ENCODE results near the gene MAGI2.

The MAGI2 gene

DNA sequence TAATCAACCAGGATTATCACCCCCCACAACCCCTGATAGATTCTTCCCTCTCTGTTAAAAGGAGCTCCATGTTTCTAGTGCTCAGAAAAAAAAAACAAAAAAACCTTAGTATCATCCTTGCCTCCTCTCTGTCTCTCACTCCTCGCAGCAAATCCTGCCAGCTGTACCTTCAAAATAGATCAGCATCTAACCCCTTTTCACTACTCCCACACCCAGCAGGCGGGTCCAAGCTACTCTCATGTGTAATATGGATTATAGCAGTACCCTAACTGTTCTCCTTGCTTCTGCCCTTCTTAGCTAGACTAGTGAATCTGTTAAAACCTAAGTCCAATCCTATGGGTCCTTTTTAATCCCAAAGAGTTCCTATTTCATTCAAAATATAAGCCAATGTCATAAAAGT lies 667.4 kb downstream of the MAGI2 start:
- H3K27me3 Mint-ChIP-seq = no peaks in the 10 kb centered on the region
- DNase-seq = no peak
- H3K9me3 Mint-ChIP-seq = peaks cover 6% of the 10 kb centered on the region
- no peaks in the 10 kb centered on the region for H3K36me3 Mint-ChIP-seq (ENCODE audit: low read depth)
- no peaks in the 10 kb centered on the region for H3K4me1 Mint-ChIP-seq (ENCODE audit: low read depth)
- H3K27ac Mint-ChIP-seq = no peak overlapping the region
- no peak overlapping the region for H3K4me3 Mint-ChIP-seq

DNA sequence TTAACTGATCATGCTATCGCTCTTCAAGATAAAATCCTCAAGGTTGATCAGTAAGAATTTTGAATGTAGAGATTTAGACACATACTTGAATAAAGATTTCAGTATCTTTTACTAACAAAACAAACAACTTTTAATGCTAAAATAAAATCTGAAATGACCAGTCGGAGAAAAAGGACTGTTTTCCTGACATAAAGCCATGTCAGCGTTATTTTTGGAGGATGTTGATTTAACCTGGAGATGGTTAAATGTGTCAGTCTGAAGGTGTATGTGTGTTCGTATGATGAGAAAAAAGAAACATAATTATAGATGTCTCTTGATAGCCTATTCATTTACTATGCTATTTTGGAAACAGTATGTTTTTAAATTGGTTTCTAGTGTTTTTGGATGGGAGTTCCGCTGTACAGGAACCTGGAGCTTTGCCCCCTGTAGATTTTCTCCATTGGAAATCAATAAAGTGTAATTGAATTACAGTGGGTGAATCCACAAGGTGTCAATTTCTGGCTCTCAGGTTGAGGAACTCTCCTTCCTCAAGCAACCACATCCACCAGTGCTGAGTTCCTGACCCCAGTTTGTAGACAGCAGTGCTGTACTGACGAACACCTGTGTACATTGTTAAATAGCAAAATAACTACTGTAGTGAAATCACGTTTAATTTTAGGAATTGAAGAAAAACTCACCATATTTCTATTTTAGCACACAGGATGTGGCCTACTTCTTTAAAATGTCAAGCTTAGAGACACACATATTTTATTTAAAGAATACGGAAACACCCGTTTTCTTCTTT lies 670.1 kb downstream of the MAGI2 start:
- DNase-seq = no peak
- Mint-ChIP-seq H3K27ac (no peak overlapping the region), H3K4me3 (no peak overlapping the region), H3K4me1 (ENCODE audit: low read depth) (no peaks in the 10 kb centered on the region), H3K27me3 (no peaks in the 10 kb centered on the region), H3K36me3 (ENCODE audit: low read depth) (no peaks in the 10 kb centered on the region), H3K9me3 (peaks cover 6% of the 10 kb centered on the region)

DNA sequence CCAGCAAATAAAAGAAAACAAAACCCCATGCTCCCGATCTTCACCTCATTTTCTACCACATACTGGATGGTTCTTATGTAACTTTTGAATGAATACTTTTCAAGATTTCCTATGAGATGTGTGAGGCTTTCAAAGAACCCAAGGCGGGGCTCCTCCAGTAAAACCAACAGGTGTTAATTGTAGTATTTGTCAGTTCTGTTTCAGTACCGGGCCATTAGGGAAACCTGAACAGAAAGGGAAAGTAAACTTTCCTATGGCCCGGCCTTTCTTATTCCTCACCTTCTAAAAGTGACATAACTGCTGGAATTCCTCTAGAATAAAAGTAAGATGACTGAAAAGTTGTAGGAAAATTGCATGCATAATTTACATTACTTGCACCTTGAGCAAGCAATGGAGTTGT lies 672.9 kb downstream of the MAGI2 start:
- no peaks in the 10 kb centered on the region for H3K36me3 Mint-ChIP-seq (ENCODE audit: low read depth)
- no peak overlapping the region for H3K4me3 Mint-ChIP-seq
- H3K9me3 Mint-ChIP-seq = no peaks in the 10 kb centered on the region
- no peaks in the 10 kb centered on the region for H3K27me3 Mint-ChIP-seq
- no peak for DNase-seq
- H3K27ac Mint-ChIP-seq = no peak overlapping the region
- H3K4me1 Mint-ChIP-seq (ENCODE audit: low read depth) = no peaks in the 10 kb centered on the region

DNA sequence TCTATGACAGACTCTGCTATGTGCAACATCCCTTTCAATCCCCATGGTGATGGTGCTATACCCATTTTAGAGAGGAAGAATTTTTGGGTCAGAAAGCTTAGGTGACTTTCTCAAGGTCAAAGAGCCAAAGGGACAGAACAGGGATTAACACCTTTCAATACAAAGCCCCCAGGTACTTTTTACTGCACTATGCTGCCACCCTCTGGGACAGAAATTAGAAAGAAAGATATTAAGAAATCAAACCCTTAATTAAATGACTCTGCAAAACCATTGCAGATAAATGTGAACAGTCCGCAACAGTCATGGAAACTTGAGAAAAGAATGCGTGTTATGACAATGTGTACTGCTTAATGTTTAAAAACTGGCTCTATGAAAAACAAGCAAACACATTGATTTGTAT lies 673.7 kb downstream of the MAGI2 start:
- Mint-ChIP-seq H3K4me1 (ENCODE audit: low read depth) (no peaks in the 10 kb centered on the region), H3K4me3 (no peak overlapping the region), H3K9me3 (no peaks in the 10 kb centered on the region), H3K27me3 (no peaks in the 10 kb centered on the region), H3K27ac (no peak overlapping the region), H3K36me3 (ENCODE audit: low read depth) (no peaks in the 10 kb centered on the region)
- no peak for DNase-seq

DNA sequence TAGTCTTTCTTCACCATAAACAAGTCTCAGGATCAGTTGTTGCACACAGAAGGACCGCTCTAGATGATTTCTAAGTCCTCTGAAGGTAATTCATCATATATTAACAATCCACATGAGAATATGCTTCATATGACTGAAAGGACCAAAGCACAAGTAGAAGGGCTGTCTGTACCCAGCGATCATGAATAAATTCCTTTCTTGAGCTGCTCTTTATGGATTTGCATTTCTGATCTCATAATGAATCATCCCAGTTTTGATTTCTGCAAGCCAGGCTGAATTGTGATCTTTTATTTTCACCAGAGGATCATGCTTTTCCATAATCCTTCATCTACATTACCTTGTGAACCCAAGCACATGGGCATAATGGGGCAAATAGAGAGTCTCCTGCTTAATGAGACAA lies 675.6 kb downstream of the MAGI2 start:
- Mint-ChIP-seq H3K4me3 (no peak overlapping the region), H3K9me3 (no peaks in the 10 kb centered on the region), H3K27me3 (no peaks in the 10 kb centered on the region), H3K4me1 (ENCODE audit: low read depth) (no peaks in the 10 kb centered on the region), H3K36me3 (ENCODE audit: low read depth) (no peaks in the 10 kb centered on the region), H3K27ac (no peak overlapping the region)
- DNase-seq = no peak

DNA sequence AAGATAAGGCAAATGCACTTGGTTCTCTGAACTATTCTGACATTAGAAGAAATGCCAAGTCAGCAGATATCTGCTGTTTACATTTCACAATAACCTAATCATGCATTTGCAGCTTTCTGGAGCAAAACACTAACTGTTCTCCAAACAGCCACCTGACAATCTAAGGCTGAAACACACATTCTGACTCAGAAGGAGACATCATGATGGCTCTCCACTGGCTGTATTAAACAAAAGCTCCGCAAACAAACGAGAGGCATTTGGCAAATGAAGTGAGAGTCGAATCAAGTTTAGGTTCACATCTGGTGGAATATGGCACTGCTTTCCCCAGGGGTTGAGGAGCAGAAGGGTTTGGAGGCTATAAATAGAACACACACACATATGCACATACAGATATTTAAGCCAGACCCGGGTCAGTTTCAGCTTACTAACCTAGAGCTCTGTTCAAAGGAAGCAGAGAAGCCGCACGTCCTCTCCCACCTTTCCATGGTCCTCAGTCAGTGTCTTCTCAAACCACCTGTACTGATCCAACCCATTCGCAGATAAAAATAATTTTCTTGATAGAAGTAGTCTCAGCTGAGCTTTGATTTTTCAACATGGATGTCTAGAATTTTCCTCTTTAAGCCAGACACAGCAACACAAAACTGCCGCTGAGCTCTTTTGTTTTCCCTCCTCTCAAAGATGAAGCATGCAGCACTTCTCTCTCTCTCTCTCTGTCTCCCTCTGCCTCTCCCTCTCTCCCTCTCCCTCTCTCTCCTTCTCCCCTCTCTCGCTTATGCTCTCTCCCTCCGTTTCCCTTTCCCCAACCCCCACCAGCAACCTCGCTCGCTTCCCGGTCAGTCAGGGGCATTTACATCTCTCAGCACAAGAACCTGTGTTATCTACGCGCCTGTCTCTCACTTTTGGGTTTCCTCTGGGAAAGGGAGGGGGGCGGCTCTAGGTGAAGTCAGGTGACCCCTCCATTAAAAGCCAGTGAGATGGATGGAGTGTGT lies 682.8 kb downstream of the MAGI2 start:
- H3K4me1 Mint-ChIP-seq (ENCODE audit: low read depth) = no peaks in the 10 kb centered on the region
- no peak overlapping the region for H3K4me3 Mint-ChIP-seq
- H3K9me3 Mint-ChIP-seq = no peaks in the 10 kb centered on the region
- peaks cover 10% of the 10 kb centered on the region for H3K27me3 Mint-ChIP-seq
- DNase-seq = no peak
- H3K36me3 Mint-ChIP-seq (ENCODE audit: low read depth) = no peaks in the 10 kb centered on the region
- no peak overlapping the region for H3K27ac Mint-ChIP-seq

DNA sequence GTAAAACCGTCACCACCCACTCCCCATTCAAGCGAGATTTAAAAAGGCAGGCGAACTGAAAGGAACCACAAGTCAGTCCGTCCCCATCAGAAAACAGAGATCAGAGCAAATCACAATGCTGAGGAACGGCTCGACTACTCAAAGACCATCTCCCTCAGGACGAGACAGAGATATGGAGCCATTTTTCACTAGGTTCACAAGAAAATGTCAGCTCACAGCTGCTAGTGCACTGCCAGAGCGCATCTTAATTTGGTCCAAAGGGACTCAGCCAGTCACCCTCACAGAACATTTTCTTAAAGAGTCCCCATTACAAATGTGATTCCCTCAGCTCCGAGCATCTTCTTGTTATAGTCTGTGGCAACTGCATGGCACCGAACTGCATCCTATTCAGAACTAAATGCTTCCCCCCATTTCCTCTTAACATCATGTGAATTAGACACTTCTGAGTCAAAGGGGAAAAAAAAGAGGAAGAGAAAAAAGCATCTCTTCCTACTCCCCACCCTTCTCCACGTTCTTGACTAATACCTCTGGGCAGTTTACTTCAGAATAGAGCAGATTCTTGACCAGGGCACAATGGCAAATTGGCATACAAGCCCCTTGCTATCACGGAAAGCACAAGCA lies 683.9 kb downstream of the MAGI2 start:
- Mint-ChIP-seq H3K27ac (no peak overlapping the region), H3K9me3 (no peaks in the 10 kb centered on the region), H3K27me3 (peaks cover 10% of the 10 kb centered on the region), H3K4me3 (no peak overlapping the region), H3K4me1 (ENCODE audit: low read depth) (no peaks in the 10 kb centered on the region), H3K36me3 (ENCODE audit: low read depth) (no peaks in the 10 kb centered on the region)
- no peak for DNase-seq

DNA sequence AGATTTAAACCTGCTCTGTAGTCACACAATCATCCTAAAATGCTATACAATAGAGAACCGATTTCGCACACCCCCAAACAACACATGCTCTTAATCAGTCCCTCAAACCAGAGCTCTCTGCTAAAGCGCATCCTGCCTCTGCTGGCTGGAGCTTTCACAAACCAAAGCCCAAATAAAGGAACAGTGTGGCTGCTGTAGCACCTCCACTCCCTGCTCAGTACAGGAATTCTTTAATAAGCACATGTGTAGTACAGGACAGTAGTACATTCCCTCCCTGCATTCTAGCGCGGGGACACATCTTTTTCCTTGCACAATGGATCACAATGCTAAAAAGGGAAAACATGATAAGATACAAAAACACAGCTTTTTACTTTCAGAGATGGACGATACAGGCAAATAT lies 684.6 kb downstream of the MAGI2 start:
- no peak for DNase-seq
- Mint-ChIP-seq H3K27me3 (peaks cover 10% of the 10 kb centered on the region), H3K36me3 (ENCODE audit: low read depth) (no peaks in the 10 kb centered on the region), H3K27ac (no peak overlapping the region), H3K4me3 (no peak overlapping the region), H3K4me1 (ENCODE audit: low read depth) (no peaks in the 10 kb centered on the region), H3K9me3 (no peaks in the 10 kb centered on the region)

DNA sequence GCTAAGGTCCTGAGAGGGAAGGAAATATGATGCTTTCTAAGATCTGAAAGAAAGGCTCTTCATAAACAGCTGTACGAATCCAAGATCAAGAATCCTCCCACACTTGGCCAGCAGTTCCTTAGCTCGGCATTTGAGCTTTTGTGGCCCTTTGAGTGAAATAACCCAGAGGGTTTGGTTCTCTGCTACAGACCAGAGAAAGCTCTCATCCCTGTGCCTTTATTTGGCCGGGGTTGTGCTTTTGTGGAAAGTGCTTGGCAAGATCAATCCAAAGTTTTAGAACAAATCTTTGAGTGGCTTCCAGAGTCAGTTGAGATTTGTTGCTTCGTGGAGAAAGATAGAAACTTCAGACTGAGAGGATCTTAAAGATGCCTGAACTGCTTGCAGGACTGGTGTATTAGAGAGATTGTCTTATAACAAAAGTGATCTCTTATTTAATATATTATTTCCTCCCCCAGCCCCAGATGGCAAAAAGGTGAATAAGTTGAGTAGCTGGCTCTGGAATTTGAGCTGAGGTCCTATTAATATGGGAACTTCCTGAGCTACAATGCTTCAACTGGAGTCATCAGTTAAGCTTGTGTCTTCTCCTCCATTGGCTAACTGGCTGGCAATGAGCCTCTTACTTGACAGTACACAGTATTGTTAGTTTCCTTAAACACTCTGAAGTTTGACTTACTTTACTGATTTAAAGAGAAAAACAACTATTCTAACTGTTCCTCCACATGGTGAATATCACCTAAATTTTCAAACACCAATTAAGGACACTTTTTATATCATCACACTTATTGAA lies 687.3 kb downstream of the MAGI2 start:
- Mint-ChIP-seq H3K27ac (no peak overlapping the region), H3K9me3 (no peaks in the 10 kb centered on the region), H3K27me3 (peaks cover 9% of the 10 kb centered on the region), H3K4me3 (no peak overlapping the region), H3K4me1 (ENCODE audit: low read depth) (no peaks in the 10 kb centered on the region), H3K36me3 (ENCODE audit: low read depth) (no peaks in the 10 kb centered on the region)
- DNase-seq = no peak

DNA sequence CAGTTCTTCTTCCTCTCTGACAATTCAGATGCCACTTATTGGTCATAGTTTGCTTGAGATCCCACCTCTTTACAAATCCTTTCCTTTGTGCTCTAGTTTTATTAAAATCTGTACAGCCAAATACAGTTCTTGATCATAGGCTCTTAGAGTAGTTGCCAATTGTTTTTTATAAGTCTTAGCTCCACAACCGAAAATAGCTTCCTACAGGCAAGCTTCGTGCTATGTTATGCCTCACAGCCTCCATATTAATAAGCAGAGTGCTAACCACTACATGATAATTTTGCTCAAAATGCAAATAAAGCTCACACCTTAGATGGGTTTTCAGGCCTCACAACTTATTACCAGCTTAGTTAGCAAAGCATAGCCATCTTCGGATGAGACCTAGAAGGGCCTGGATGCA lies 688.9 kb downstream of the MAGI2 start:
- no peaks in the 10 kb centered on the region for H3K9me3 Mint-ChIP-seq
- no peak overlapping the region for H3K4me3 Mint-ChIP-seq
- no peak overlapping the region for H3K27ac Mint-ChIP-seq
- H3K4me1 Mint-ChIP-seq (ENCODE audit: low read depth) = no peaks in the 10 kb centered on the region
- no peaks in the 10 kb centered on the region for H3K36me3 Mint-ChIP-seq (ENCODE audit: low read depth)
- H3K27me3 Mint-ChIP-seq = no peaks in the 10 kb centered on the region
- no peak for DNase-seq

DNA sequence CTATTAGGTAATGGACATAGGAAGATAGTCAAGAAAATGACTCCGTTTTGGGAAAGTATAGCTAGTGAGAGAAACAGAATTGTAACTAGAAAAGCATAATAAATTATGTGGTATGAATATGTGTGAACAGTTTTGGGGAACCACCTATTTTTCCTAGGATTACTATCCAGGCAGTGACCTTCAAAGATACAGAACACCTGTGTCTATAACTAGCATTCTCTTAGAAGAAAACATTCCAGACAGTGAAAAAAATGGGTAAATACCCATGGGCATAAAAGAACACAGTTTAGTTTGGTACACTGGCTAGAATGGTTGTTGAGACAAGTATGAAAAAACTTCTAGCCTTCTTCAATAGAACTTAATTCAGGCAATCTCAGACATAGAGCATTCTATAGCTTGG lies 690.8 kb downstream of the MAGI2 start:
- H3K4me3 Mint-ChIP-seq = no peak overlapping the region
- H3K27me3 Mint-ChIP-seq = no peaks in the 10 kb centered on the region
- no peaks in the 10 kb centered on the region for H3K9me3 Mint-ChIP-seq
- H3K27ac Mint-ChIP-seq = no peak overlapping the region
- DNase-seq = no peak
- no peaks in the 10 kb centered on the region for H3K36me3 Mint-ChIP-seq (ENCODE audit: low read depth)
- no peaks in the 10 kb centered on the region for H3K4me1 Mint-ChIP-seq (ENCODE audit: low read depth)

DNA sequence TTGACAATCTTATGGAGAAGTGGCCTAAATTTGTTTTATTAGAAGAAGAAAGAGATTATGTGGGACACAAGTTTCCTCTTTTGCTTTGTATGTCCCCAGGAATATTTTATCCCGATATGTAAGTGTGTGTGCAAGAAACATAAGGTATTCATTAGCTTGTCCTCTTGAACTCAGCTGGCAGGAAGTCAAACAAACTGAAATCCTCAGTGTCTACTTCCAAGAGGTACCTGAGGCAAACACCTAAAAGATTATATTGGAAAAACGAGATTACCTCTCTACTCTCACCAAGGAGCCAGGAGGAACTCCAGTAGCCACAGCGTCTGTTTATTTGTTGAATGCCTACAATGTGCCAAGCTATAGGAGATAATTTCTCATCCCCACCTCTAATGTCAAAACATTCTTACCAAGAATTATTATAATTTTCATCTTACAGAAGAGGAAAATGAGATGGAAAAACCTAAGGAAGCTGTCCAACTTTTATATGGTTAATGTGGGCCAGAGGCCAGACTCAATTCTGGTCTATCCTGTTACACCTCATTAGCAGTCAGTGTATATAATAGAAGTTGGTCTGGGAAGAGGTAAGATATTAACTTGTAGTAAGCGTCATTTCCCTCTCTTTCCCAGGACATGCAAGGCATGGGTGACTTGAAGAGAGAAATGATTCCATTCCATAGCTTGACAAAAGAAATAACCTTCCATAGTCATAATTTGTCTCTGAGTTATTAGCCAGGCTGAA lies 692.7 kb downstream of the MAGI2 start:
- H3K27ac Mint-ChIP-seq = no peak overlapping the region
- H3K36me3 Mint-ChIP-seq (ENCODE audit: low read depth) = no peaks in the 10 kb centered on the region
- H3K27me3 Mint-ChIP-seq = no peaks in the 10 kb centered on the region
- H3K4me1 Mint-ChIP-seq (ENCODE audit: low read depth) = no peaks in the 10 kb centered on the region
- H3K4me3 Mint-ChIP-seq = no peak overlapping the region
- DNase-seq = no peak
- H3K9me3 Mint-ChIP-seq = peaks cover 3% of the 10 kb centered on the region

DNA sequence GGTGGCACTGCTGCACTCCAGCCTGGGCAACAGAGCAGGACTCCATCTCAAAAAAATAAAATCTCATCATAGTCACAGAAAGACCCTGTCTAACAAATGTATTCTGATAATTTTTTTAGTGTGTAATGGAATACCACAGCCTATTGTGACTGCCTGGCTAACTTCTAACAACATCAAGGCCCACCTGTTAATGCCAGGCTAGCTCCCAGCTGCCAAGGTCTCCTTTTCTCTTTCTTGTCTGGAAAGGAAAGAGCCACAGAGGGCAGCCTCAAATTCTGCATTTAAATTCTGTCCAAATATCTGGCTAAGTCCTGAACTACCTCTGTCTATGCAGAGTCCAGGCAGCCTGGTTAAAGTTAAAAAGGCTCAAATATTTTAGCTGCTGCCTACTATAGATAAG lies 700.9 kb downstream of the MAGI2 start:
- no peak for DNase-seq
- H3K4me3 Mint-ChIP-seq = no peak overlapping the region
- peaks cover 6% of the 10 kb centered on the region for H3K9me3 Mint-ChIP-seq
- H3K36me3 Mint-ChIP-seq (ENCODE audit: low read depth) = no peaks in the 10 kb centered on the region
- H3K27ac Mint-ChIP-seq = no peak overlapping the region
- no peaks in the 10 kb centered on the region for H3K4me1 Mint-ChIP-seq (ENCODE audit: low read depth)
- no peaks in the 10 kb centered on the region for H3K27me3 Mint-ChIP-seq

DNA sequence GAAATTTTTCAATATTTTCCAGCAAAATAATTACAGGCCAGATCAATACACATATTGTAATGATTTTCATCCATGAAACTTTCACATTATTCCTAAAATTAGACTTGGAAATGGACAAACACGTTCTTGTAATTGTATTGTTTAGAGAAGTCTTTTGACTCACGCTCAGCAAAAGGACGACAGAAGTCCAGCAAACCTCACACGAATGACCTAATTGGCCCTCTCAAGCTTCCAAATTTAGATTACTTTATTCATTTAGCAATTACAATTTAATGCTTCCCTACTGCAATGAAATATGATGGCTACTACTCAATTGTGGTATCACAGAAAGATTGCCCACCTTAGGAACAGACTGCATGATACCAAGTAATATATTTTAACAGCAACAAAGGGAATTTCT lies 702.2 kb downstream of the MAGI2 start:
- DNase-seq = no peak
- H3K36me3 Mint-ChIP-seq (ENCODE audit: low read depth) = no peaks in the 10 kb centered on the region
- H3K27ac Mint-ChIP-seq = no peak overlapping the region
- H3K27me3 Mint-ChIP-seq = no peaks in the 10 kb centered on the region
- no peak overlapping the region for H3K4me3 Mint-ChIP-seq
- peaks cover 6% of the 10 kb centered on the region for H3K9me3 Mint-ChIP-seq
- H3K4me1 Mint-ChIP-seq (ENCODE audit: low read depth) = no peaks in the 10 kb centered on the region
